Measurements from ENCODE around the gene ENOX2.

Gene ENOX2

DNA sequence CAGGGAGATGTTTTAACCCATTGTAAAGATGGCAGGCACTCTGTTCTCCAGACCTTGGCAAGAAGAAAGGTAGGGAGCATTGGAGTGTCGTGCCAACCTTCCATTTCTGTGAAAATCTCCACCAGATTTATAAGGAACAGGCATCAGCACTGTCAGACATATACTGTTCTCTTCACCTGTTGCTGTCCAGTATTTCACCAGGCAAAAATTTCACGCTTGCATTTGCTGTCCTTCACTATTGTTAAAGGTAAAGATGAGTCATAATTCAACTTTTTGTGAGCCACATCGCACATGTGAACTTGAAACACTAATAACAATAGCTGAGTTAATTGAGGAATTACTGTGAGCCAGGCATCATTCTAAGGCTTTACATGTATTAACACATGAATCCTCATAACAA, 203.4 kb downstream of the ENOX2 start:
- DNase-seq (ENCODE audit: low read depth) = no peak

DNA sequence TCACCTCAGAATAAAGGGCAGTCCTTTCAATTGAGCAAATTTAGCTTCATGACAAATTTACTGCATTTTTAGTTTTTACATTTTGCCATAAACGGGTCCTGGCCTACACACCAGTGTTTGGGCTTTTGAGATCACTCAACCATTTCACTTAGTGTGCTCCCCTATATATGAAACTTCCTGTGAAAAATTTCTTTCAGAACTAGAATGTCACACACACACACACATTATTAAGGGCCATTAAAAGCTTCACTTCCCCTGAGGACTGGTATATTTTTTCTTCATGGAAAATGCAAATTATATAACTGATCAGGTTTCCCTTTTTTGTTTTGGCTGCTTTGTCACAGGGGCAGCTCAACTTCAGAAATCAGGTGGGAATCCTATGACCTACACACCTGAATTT, 206.5 kb downstream of the ENOX2 start:
- no peak for DNase-seq (ENCODE audit: low read depth)

DNA sequence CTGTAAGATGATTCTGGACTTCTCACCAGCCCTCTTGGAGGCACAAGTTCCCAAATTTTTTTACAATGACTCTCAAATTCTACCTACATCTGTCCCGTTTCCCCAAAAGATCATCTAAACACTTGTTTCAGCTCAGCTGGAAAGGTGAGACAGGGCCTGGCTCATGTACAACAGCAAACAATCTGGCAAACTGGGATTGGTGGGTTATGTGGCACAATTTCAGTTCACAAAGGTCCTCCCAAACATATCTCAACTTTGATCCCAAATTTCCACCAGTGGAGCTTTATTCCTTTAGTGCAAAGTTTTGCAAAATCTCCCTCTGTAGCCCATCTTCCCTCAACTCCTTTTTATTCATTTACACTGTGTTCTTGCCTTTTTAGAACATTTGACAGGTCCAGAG, 207.1 kb downstream of the ENOX2 start:
- DNase-seq (ENCODE audit: low read depth) = no peak

- DNase-seq (ENCODE audit: low read depth) = no peak
These were observed 208.0 kb downstream of the ENOX2 start for GRCh38 chrX:130694983-130695382.

- no peak for DNase-seq (ENCODE audit: low read depth)
These were observed 211.4 kb downstream of the ENOX2 start for GRCh38 chrX:130691576-130691975.

DNA sequence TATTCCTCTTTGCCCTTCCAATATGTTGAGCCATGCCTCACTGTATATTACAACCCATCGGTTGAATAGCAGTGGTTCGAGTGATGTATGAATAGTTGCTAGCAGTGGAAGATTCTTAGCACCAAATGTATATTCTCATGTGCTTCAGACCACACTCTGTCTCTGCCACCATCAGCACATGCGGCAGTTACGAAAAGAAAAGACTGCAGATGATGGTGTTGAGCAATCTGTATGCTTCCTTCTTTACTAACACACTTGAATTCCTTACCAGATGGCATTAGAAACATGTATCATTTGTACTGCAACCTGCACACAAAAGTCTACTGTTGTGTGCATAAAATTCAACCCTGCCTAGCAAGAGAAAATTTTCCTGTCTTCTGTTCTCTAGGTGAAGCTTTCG, 214.6 kb downstream of the ENOX2 start:
- DNase-seq (ENCODE audit: low read depth) = no peak

GRCh38 chrX:130682990-130683389, 220.0 kb downstream of the ENOX2 start:
- no peak for DNase-seq (ENCODE audit: low read depth)

GRCh38 chrX:130680164-130681035, 222.6 kb downstream of the ENOX2 start:
- no peak for DNase-seq (ENCODE audit: low read depth)

- DNase-seq (ENCODE audit: low read depth) = no peak
These were observed 226.1 kb downstream of the ENOX2 start for GRCh38 chrX:130676861-130677260.

- DNase-seq (ENCODE audit: low read depth) = no peak
These were observed 230.8 kb downstream of the ENOX2 start for GRCh38 chrX:130672214-130672613.

DNA sequence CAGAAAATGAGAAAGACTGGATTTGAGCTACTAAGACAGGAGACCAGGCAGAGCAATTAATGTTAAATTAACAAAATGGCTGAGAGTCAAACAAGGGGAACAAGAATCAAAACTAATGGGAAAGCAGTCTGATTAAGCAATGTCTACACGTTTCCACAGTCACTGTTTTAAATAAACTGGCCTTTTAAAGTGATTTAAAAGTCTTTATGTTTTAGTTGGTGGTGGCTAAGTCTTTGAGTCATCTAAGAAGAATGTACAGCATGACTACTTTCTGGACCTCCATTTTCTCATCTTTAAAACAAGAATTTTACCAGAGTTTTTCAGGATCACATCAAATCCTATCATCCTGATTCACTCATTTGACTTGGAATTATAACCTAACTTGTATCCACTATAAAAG, 233.8 kb downstream of the ENOX2 start:
- no peak for DNase-seq (ENCODE audit: low read depth)

- DNase-seq (ENCODE audit: low read depth) = no peak
These were observed 237.7 kb downstream of the ENOX2 start for GRCh38 chrX:130665263-130665662.

GRCh38 chrX:130658310-130658709, 244.7 kb downstream of the ENOX2 start:
- DNase-seq (ENCODE audit: low read depth) = no peak

DNA sequence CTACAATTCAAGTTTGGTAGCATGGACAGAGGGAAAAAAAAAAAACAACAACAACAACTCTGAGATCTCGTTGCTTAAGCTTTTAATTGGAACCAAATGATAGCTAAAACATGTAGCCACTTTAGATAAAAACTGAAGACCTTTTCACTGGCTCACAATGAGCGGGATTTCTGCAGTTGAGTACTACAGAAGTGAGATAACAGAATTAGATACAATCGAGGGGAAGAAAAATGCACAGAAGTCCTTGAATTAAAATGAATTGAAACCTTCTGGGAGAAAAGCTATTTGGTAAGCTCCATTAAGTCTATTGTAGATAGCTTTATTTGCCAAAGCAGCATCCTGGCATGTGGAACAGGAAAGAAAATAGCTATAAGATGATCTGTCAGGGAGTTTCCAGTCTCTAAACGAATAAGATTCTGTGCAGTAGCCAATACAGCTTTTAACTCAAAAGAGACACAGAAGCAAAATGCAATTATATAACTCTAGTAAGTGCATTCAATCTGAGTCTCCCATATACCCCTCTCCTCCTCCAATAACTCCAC, 248.5 kb downstream of the ENOX2 start:
- no peak for DNase-seq (ENCODE audit: low read depth)

GRCh38 chrX:130652824-130653578, 250.0 kb downstream of the ENOX2 start:
- DNase-seq (ENCODE audit: low read depth) = no peak

DNA sequence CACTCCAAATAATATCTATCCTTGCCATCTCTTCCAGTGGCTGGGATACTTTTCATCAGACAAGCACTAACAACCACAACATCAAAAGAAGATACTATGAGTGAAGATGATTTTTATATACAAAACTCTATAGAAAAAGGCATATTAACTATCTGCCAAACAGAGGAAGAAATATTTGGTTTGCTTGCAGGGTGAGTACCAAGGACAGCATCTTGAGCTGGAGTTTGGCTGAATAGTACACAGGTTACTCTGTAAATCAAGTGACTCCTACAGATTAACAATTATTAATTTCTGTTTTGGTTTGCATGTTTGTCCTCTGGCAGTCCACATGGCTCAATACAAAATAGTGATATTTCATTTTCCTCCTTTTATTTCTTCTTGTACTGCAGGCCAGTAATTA, 253.3 kb downstream of the ENOX2 start:
- no peak for DNase-seq (ENCODE audit: low read depth)

DNA sequence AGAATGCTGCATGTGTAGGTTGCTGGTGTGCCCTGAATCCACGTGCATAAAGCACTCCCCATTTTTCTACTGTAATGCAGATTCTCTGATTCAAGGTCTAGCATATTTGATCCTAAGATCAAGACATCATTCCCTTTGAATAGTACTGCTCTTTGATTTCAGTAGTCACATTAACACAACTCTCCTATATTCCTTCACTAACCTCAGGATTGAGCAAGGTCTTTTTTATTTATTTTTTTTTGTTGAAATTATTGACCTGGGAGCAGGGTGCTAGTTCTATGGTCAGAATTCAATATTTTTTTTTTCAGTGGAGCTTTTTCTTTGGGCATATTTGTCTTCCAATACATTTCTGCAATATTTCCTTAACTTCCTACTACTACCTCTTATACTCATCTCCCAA, 255.5 kb downstream of the ENOX2 start:
- DNase-seq (ENCODE audit: low read depth) = no peak

DNA sequence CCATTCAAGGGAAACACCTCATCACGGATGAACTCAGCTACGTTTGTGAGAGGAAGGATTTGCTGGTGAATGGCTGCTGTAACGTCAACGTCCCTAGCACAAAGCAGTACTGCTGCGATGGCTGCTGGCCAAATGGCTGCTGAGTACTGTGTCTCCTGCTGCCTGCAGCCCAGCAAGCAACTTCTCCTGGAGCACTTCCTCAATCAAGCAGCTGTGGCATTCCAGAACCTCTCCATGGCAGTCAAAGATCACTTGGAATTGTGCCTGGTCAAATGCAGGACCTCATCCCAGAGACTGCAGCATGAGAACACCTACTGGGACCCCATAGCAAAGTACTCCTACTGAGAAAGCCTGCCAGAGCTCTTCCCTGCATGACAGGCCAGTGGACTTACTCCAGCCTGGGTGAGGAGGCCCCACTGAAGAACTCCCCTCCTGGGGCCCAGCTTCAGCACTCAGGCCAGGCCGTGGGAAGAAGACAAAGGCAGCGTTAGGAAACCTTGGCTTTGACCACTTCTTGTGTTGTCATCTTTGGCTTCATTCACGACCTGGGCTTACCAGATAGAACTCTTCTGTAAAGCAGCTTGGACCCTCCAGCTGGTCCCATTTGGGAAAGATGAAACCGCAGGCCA, 256.9 kb downstream of the ENOX2 start:
- no peak for DNase-seq (ENCODE audit: low read depth)

DNA sequence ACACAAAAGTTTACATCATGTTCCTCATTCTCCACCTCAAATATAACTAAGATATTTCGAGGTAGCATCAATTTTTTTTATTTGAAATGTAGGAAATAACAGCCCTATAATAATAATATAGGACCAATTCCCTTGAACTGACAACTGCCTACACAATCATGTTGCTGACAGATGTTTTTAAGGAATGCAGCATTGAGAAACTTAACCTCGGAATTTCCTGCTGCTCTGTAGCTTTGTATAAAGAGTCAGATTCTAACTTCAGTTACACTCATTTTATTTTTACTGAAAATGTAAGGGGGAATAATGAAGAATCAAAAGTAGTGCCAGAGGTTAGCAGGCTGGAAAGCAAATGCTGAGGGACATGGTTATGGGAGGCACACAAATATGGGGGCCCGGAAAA, 265.4 kb downstream of the ENOX2 start:
- no peak for DNase-seq (ENCODE audit: low read depth)

- no peak for DNase-seq (ENCODE audit: low read depth)
These were observed 266.7 kb downstream of the ENOX2 start for GRCh38 chrX:130636277-130636676.

DNA sequence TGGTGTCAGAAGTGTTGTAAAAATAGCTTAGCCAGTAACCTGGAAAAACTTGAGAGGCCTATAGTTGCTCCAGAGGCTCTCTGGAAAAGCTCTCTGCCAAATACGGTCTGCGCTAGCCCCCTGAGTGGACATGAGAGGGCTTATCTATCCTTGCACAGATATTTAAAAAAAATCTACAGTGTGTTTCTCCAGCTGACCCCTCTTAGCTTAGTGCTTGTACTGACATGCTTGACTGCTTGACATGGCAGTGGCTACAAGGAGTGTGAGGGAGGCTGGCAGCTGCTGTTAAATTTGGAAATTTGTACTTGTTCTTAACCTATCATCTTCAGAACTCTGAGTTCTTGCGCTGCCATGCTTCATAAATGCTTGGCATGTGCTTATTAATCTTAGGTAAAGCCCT, 272.0 kb downstream of the ENOX2 start:
- DNase-seq (ENCODE audit: low read depth) = no peak

GRCh38 chrX:130628516-130628915, 274.5 kb downstream of the ENOX2 start:
- no peak for DNase-seq (ENCODE audit: low read depth)

- no peak for DNase-seq (ENCODE audit: low read depth)
These were observed 276.5 kb downstream of the ENOX2 start for GRCh38 chrX:130626521-130626920.
